HG03135 (cell line): ENCODE measurements around the gene RASGRF1.
"Not testable (repeated sequence)": the region's sequence is repeated elsewhere in the genome, so short reads cannot be mapped to it uniquely, and the experiment has no call there.

Source experiments
- ATAC-seq: cut with Tn5 transposase; IDR thresholded peaks from one replicate; pipeline ENCODE4 v1.9.1; 2021; ENCODE audit warnings: mild to moderate bottlenecking, moderate library complexity; ENCODE audit not compliant: unreplicated experiment

The RASGRF1 gene

DNA sequence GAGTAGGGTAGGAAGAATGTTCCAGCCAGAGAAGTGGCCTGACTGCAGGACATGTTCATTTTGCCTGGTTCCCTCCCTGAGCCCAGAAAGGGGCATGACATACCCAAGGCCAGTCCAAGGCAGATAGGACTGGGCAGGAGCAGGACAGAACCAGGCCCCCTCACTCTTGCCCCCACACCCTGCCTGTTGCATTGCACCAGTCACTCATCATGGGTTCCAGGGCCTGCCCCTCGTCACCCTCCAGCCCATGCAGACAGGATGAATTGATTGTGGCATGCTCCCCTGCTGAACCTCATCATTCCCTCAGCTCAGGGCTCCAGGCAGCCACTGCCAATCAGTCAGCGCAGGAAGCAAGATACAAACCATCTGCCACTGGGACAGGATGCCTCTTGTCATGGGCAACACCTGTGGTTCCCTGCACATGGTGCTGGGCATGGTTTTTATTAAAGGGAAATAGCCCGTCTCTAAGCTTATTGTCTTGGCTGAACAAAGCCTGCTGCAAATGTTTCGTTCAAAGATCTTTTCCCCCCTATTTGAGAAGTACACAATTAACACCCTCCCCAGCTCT lies 48.9 kb downstream of the RASGRF1 start:
- no peak for ATAC-seq

DNA sequence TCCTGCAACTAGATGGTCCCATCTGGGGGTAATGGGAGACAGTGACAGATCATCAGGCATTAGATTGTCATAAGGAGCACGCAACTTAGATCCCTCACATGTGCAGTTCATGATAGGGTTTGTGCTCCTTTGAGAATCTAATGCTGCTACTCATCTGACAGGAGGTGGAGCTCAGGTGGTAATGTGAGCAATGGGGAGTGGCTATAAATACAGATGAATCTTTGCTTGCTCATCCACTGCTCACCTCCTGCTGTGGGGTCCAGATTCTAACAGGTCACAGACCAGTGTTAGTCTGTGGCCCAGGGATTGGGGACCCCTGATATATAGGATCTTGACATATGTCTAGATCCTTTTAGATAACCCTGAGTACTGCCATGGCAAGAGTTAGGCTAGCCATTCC lies 52.7 kb downstream of the RASGRF1 start:
- no peak for ATAC-seq

DNA sequence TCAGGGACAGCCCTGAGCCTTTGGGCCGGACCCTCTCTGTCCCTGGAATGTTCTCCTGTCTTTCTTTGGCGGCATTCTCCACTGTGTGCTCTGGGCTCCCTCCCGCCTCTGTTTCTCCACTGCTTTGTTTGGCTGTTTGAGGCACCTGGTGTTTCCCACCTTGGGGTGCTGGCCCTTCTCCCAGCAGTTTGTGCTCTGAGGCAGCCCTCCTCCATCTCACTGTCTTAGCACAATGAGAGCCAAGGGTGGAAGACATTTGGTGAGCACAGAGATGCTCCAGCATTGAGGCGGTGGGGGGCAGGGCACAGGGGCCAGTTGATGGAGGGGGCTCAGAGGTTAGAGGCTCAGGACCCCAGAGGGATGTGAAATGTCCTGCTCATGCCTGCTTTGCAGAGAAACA lies 54.3 kb downstream of the RASGRF1 start:
- no peak for ATAC-seq

- no peak for ATAC-seq
Observed at GRCh38 chr15:79035814-79036213, 54.8 kb downstream of the RASGRF1 start.

GRCh38 chr15:79035111-79035601 lies 55.4 kb downstream of the RASGRF1 start:
- ATAC-seq = no peak

DNA sequence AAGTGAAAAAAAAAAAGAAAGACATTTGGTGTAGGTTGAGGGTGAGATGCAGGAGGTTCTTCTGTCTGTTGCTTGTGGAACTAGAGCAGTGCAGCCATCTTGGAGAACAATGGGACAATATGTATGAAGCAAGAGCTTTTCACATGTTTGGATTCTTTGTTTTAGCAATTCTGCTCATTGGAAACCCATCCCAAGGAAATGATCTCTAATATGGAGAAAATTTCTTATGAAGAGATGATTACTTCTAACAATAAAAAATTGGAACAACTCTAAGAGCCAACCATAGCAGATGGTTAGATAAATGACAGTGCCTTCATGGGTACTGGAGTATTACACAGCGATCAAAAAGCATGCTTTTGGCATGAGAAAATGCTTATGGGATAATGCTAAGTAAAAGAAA lies 56.3 kb downstream of the RASGRF1 start:
- no peak for ATAC-seq

GRCh38 chr15:79032656-79033055 lies 57.9 kb downstream of the RASGRF1 start:
- no peak for ATAC-seq

DNA sequence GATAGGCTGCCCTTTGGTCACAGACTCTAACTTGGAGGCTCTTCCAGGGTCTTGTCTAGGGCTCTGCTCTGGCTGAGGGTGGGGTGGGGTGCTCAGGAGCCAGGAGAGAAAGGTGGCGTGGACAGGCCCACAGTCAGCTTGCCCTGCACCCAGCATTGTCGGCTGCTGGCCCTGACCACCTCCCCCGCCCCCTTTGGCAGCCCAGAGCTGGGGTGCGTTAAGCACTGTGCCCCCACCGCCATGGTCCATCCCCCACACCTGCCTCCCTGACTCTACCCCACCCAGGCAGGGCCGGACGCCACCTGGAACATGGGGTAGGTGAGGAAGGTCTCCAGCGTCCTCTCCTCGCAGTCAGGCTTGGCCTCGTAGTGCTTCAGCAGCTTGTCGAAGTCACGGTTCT lies 58.8 kb downstream of the RASGRF1 start:
- no peak for ATAC-seq

GRCh38 chr15:79031201-79031600 lies 59.4 kb downstream of the RASGRF1 start:
- no peak for ATAC-seq

- no peak for ATAC-seq
Observed at GRCh38 chr15:79030470-79030869, 60.1 kb downstream of the RASGRF1 start.

GRCh38 chr15:79028411-79028964 lies 62.1 kb downstream of the RASGRF1 start:
- ATAC-seq = no peak

DNA sequence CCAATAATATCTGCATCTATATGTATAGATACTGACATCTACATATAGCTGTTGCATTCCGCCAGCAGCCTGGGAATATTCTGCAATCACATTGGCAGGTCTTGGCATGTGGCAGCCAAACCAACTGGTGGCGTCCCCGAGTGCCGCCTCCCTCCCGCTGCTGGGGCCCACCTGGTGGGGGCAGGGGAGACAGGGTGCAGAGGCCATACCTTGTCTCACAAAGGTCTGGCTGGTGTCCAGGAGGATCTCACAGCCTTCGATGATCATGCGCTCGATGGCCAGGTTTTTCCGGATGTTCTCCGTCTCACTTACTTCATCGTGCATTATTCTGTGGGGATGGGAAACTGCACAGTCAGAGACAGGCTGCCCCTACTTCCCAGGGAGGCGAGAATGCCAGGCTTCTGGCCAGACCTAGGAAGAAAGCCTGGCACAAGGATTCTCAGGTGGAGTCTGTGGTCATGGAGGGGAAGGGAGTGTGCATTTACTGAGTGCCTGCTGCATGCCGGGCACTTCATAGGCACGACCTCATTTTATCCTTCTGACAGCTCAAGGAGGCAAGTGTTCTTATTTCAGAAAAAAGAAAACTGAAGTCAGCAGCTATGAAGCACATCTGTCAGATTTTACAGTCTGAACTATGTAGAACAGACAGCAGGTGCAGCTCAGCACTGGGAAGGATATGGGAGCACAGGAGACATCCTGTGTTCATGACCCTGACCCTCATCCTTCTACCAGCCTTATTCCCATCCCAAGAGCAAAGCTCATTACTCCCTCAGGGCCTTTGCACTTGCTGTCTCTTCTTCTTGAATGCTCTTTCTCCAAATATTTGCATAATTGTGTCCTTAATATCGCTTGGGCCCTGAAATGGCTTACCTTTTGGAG lies 62.8 kb downstream of the RASGRF1 start:
- no peak for ATAC-seq

DNA sequence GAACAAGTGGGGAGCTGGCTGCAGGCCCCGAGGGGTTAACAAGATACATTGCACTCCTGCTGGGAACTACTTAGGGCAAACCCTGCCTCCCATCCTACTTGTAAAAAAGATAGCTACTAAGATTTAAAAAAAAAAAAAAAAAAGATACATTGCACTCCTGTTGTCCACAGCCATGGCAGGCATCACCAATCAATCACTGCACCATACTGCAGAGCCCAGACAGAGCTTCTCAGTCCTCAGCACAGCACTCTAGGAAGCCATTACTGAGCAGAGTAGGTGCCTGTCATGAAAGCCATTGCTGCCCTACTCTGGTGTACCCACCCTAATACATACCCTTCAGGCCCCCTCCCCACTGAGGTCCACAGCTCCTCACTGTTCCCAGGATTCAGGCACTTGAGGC lies 64.8 kb downstream of the RASGRF1 start:
- no peak for ATAC-seq

DNA sequence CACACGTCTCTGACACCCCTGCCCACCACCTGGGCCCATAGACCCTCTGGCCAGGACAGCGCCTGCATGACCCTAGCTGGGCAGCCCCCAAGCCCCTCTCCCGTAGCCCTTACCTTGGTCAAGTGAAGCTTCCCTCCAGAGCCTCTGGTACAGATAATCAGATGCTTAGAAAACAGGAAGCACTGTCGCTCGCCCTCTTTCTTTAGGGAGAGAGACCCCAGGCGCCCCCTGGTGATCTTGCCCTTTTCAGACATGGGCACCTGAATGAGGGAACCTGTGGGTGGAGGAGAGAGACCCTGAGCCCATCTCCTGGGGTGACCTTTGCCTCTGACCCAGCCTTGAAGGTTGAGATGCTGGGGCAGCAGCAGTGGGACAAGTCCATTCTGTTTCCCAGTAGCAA lies 65.4 kb downstream of the RASGRF1 start:
- no peak for ATAC-seq

- ATAC-seq = not testable (repeated sequence)
Observed at GRCh38 chr15:79024493-79024892, 66.1 kb downstream of the RASGRF1 start.

DNA sequence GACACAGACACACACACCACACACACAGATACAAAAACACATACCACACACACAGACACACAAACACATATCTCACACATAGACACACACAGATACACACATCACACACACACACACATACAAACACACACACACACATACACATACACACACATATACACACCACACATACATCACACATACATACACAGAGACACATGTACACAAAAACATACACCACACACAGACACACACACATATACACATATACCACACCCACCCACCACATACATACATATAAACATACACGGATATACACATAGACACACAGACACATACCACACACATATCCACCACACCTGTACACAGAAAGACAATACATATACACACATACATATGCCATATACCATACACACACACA lies 66.7 kb downstream of the RASGRF1 start:
- ATAC-seq = no peak

DNA sequence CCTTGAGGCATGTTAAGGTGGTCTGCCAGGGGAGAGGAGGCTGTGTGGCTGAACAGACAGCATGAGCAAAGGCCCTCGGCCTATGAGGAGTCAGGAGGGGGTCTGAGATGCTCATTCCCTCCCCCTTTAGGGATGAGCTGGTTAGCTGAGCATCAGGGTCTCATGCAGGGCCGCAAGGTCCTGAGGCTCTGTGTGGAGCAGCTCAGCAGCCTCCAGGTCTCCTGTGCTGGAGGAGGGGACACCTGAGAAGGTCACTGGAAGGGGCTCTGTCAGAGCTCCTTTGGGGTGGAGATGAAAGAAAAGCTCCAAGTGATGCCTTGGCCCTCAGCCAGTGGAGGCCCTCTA lies 67.1 kb downstream of the RASGRF1 start:
- ATAC-seq = no peak

- ATAC-seq = no peak
Observed at GRCh38 chr15:79018960-79019359, 71.6 kb downstream of the RASGRF1 start.

DNA sequence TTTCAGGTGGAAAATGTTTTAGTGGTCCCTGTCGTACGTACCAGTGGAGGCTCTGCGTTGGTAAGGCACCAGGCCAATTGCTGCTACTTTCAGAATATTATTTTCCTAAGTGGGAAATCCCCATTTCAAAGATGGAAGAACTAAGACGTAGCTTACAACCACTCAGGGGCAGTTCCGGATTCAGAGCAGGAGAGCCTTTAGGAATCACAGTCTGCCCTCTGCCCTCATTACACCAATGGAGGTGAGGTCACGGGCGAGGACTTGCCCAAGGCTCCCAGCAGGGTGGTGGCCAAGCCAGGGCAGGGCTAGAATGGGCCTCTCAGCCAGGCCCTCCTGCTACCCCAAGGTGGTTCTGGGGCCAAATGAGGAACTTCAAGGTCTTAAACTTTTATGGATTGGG lies 72.6 kb downstream of the RASGRF1 start:
- ATAC-seq = no peak

- ATAC-seq = no peak
Observed at GRCh38 chr15:79016527-79017170, 73.9 kb downstream of the RASGRF1 start.

DNA sequence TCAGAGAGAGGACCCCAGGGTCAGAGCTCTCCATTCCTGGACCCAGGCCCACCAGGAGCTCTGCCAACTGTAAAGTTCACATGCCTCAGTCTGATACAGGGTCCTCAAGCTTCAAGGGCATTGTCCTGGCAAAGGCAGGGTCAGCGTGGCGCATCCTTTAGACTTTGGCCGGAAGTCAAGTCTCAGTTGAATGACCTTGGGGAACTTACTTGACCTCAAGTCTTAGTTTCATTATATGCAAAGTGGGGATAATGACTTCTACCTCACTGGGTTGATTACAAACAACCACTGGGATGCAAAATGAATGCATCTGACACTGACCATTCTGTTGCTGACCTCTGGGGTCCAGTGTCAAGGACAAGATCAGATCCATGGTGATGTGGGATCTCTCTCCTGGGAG lies 75.2 kb downstream of the RASGRF1 start:
- no peak for ATAC-seq

- no peak for ATAC-seq
Observed at GRCh38 chr15:79010278-79010677, 80.3 kb downstream of the RASGRF1 start.
